Breast epithelium (tissue), 4 donors: ENCODE results near the gene XRN1. TPM values are rescaled to one million over a fixed set of nuclear protein-coding genes. Genes with fewer than 3 reads are reported as not detected.
"Not testable (repeated sequence)": the region's sequence is repeated elsewhere in the genome, so short reads cannot be mapped to it uniquely, and the experiment has no call there.

Experiments used
- DNase-seq, 2 donors: peaks; one replicate each; pipeline ENCODE4 v3.0.0-alpha.2; 2019; ENCODE audit warnings: low spot score in 2 of 2
- H3K27ac ChIP-seq, 2 donors: fragments of 200-600 bp; sonication (generic) in 1 of 2; one replicate each; pipeline ENCODE4 v1.5.1; 2016 to 2019; ENCODE audit warnings: mild to moderate bottlenecking in 1 of 2
- H3K27me3 ChIP-seq, 2 donors: fragments of 200-600 bp; sonication (generic) in 1 of 2; one replicate each; pipeline versions ENCODE4 v1.5.1 to v1.6.0; 2017 to 2019; ENCODE audit warnings: control low read depth in 1 of 2, mild to moderate bottlenecking in 1 of 2
- H3K36me3 ChIP-seq: fragments of 200-600 bp; one replicate; pipeline ENCODE4 v1.5.1; 2019
- H3K4me1 ChIP-seq, 2 donors: fragments of 200-600 bp; sonication (generic); one replicate each; pipeline ENCODE4 v1.5.1; 2016 to 2019; ENCODE audit warnings: control low read depth in 1 of 2
- H3K4me3 ChIP-seq, 3 donors: fragments of 200-600 bp; sonication (generic); 1 replicate in 2 of 3; 2 replicates in 1 of 3; pipeline ENCODE4 v1.5.1; 2016 to 2019; ENCODE audit warnings: mild to moderate bottlenecking in 3 of 3, moderate library complexity in 2 of 3
- H3K9me3 ChIP-seq, 2 donors: fragments of 200-600 bp; sonication (generic) in 1 of 2; one replicate each; pipeline ENCODE4 v1.5.1; 2016 to 2019; ENCODE audit warnings: control low read depth in 1 of 2
- POLR2A ChIP-seq: fragments of 450-650 bp; IDR thresholded peaks from one replicate; pipeline ENCODE4 v1.6.1; 2016; ENCODE audit warnings: antibody characterized with exemption, mild to moderate bottlenecking, moderate library complexity
- POLR2AphosphoS5 ChIP-seq, 3 donors: sonication (generic); formaldehyde crosslinking; IDR thresholded peaks; one replicate each; pipeline ENCODE4 v1.6.1; 2017; ENCODE audit warnings: antibody characterized with exemption in 3 of 3
- intact Hi-C: fragments of 100-400 bp; cut with DNase I; formaldehyde crosslinking; loops from one replicate; pipeline ENCODE4 v1.15.1; 2023; ENCODE audit warnings: low total_unique reads
- total RNA-seq, 3 donors: library from RNA; depleted of rRNA; stranded (reverse); fragments of >200 nt; gene quantifications; one replicate each; pipeline ENCODE4 v1.1.0, GENCODE V29; 2016
- TF ChIP-seq, protein P1 (sequence below), 3 donors: fragments of 450-650 bp; IDR thresholded peaks; one replicate each; pipeline ENCODE4 v1.5.1; 2016 to 2017; ENCODE audit warnings: antibody characterized with exemption in 3 of 3, mild to moderate bottlenecking in 3 of 3, moderate library complexity in 3 of 3

Gene XRN1
- total RNA-seq, 3 donors from 2014 or later: 44.5 to 81.1 (median 51.5) TPM

- DNase-seq: no peak
- Histone ChIP-seq H3K4me1 (no peaks in the 10 kb centered on the region), H3K9me3 (no peaks in the 10 kb centered on the region), H3K4me3 (no peak overlapping the region), H3K27me3 (no peaks in the 10 kb centered on the region), H3K36me3 (peaks cover 6% of the 10 kb centered on the region), H3K27ac (no peak overlapping the region)
- intact Hi-C loops: no loop called here
- TF ChIP-seq, protein P1, sequence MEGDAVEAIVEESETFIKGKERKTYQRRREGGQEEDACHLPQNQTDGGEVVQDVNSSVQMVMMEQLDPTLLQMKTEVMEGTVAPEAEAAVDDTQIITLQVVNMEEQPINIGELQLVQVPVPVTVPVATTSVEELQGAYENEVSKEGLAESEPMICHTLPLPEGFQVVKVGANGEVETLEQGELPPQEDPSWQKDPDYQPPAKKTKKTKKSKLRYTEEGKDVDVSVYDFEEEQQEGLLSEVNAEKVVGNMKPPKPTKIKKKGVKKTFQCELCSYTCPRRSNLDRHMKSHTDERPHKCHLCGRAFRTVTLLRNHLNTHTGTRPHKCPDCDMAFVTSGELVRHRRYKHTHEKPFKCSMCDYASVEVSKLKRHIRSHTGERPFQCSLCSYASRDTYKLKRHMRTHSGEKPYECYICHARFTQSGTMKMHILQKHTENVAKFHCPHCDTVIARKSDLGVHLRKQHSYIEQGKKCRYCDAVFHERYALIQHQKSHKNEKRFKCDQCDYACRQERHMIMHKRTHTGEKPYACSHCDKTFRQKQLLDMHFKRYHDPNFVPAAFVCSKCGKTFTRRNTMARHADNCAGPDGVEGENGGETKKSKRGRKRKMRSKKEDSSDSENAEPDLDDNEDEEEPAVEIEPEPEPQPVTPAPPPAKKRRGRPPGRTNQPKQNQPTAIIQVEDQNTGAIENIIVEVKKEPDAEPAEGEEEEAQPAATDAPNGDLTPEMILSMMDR (IDR thresholded peaks at IDR 0.05): no peak
- TF ChIP-seq POLR2AphosphoS5 (IDR thresholded peaks at IDR 0.05) (no peak), POLR2A (no peak)
Observed at GRCh38 chr3:142353571-142353970, 94.3 kb downstream of the XRN1 start.

DNA sequence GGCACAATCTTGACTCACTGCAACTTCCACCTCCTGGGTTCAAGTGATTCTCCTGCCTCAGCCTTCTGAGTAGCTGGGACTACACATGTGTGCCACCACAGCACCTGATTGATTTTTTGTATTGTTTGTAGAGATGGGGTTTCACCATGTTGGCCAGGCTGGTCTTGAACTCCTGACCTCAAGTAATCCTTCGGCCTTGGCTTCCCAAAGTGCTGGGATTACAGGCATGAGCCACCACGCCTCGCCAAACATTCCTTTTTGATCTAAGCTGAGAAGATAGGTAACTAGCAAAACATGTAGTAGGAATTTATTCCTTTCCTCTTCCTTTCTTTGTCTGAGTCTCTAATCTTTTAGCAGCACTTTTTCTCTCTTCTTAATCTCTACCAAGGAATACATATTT is 95.1 kb downstream of the XRN1 start:
- H3K4me1 ChIP-seq, H3K9me3 ChIP-seq, DNase-seq, H3K36me3 ChIP-seq, H3K27me3 ChIP-seq, intact Hi-C loops, H3K4me3 ChIP-seq, H3K27ac ChIP-seq: not testable (repeated sequence)

- Histone ChIP-seq H3K4me1 (no peaks in the 10 kb centered on the region), H3K36me3 (peaks cover 6% of the 10 kb centered on the region), H3K27me3 (no peaks in the 10 kb centered on the region), H3K4me3 (no peak overlapping the region), H3K27ac (no peak overlapping the region), H3K9me3 (no peaks in the 10 kb centered on the region)
- intact Hi-C loops: no loop called here
- no peak for DNase-seq
- TF ChIP-seq POLR2AphosphoS5 (IDR thresholded peaks at IDR 0.05) (no peak), POLR2A (no peak)
- TF ChIP-seq, protein P1 (IDR thresholded peaks at IDR 0.05): no peak
Observed at GRCh38 chr3:142348460-142348859, 99.4 kb downstream of the XRN1 start.

DNA sequence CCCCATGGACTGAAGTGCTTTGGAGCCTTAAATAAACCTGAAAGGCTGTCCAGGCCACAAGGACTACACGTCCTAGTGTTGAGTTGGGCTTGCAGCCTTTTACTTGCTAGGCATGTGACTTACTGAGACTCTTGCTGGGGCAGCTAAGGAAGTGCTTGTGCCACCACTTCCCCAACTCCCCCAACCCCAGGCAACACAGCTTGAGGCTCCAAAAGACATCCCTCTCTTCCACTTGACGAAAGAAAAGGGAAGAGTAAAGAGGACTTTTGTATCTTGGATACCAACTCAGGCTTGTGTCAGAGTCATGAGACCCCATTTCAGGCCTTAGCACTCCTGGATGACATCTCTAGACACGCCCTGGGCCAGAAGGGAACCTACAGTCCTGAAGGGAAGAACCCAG is 109.8 kb downstream of the XRN1 start:
- H3K4me3 ChIP-seq: no peak overlapping the region
- H3K36me3 ChIP-seq: no peaks in the 10 kb centered on the region
- no peaks in the 10 kb centered on the region for H3K4me1 ChIP-seq
- H3K27me3 ChIP-seq: no peaks in the 10 kb centered on the region
- intact Hi-C loops: no loop called here
- TF ChIP-seq POLR2A: no peak
- TF ChIP-seq POLR2AphosphoS5 (IDR thresholded peaks at IDR 0.05): no peak
- TF ChIP-seq, protein P1 (IDR thresholded peaks at IDR 0.05): no peak
- DNase-seq: no peak
- H3K27ac ChIP-seq: no peak overlapping the region
- peaks cover 0 to 6% of the 10 kb centered on the region in 2 donors for H3K9me3 ChIP-seq

DNA sequence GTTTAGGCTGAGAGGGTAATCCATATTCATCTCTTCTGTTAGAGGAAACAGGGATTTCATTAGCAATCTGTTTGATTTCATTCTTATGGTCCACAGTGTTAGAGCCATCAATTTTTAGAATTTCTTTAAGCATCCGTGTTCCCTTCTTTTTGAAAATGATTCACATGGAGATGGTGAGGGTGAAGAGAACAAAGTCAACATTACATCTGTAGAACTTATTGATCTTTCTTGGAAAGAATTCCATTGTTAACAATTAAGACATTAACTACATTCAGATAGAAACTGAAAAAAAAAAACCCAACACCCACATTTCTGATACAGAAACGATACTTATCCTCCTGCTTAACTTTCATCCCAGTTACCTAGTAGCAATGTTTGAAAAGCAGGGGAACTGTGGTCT is 115.4 kb downstream of the XRN1 start:
- Histone ChIP-seq H3K36me3 (no peaks in the 10 kb centered on the region), H3K4me3 (no peak overlapping the region), H3K4me1 (no peaks in the 10 kb centered on the region), H3K27ac (no peak overlapping the region), H3K9me3 (no peaks in the 10 kb centered on the region), H3K27me3 (no peaks in the 10 kb centered on the region)
- intact Hi-C loops: no loop called here
- TF ChIP-seq, protein P1 (IDR thresholded peaks at IDR 0.05): no peak
- TF ChIP-seq POLR2AphosphoS5 (IDR thresholded peaks at IDR 0.05) (no peak), POLR2A (no peak)
- DNase-seq: no peak

- not testable (repeated sequence) for H3K4me1 ChIP-seq, H3K4me3 ChIP-seq, DNase-seq, H3K27ac ChIP-seq, H3K27me3 ChIP-seq, H3K9me3 ChIP-seq, H3K36me3 ChIP-seq
- intact Hi-C loops: loop anchor here (5.0 kb wide), 1 partner anchor 133 kb away; no protein-coding TSS in a partner anchor
Observed at GRCh38 chr3:142324275-142324953, 123.4 kb downstream of the XRN1 start.
